ENCODE results near the gene LRPPRC. TPM values are rescaled to one million over a fixed set of nuclear protein-coding genes. Genes with fewer than 3 reads are reported as not detected.

The LRPPRC gene
- total and polyA plus RNA-seq, 9 of the 15 experiments (the other 6 are each of a cell fraction or from before 2014, with no cell fraction given) = 41.5 to 214 (median 138) TPM

DNA sequence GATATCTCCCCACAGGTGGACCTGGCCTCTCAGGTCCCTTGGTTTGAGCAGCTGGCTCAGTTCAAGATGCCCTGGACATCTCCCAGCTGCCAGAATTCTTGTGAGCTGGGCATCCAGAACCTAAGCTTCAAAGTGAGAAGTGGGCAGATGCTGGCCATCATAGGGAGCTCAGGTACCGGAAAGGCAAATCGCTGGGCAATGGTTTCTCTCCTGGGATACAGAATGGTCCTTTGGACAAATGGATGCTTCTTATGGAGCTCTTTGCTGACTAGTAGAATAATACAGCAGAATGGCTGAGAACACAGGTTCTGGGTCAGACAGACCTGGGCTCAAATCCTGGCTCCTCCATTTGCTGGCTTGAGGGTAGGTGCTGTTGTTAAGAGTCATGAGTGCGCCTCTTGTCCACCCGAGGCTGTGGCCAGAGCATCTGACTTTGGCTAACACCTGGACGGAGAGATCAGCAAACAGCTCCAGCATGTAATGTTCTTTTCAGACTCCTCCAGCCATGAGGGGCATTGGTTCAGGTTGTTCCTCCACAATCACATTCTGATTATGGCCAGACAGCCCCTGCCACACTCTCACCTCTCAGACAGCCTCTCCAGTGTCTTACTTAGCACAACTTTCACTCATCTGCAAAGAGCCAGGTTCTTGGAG is 149.5 kb downstream of the LRPPRC start:
- H3K36me3 ChIP-seq (ENCODE audit: control insufficient read depth, insufficient read depth, low read length) = no peaks in the 10 kb centered on the region
- no peak overlapping the region for H3K4me3 ChIP-seq
- H3K27me3 ChIP-seq (ENCODE audit: control insufficient read depth in 2 of 2, insufficient read depth in 2 of 2, low read length in 2 of 2) = peaks cover 17 to 49% of the 10 kb centered on the region in 2 experiments
- no peak overlapping the region for H3K4me2 ChIP-seq (ENCODE audit: insufficient read depth, low read length)
- in situ Hi-C loops (cut with MboI) = no loop called here
- H3K9me1 ChIP-seq (ENCODE audit: control insufficient read depth, insufficient read depth, low read length) = no peaks in the 10 kb centered on the region
- no peak overlapping the region for H3K27ac ChIP-seq (ENCODE audit: extremely low read depth, low read depth, low read length)
- H3K79me2 ChIP-seq (ENCODE audit: control insufficient read depth, insufficient read depth, low read length) = no peaks in the 10 kb centered on the region
- intact Hi-C loops (cut with micrococcal nuclease) = no loop called here
- no peaks in the 10 kb centered on the region for H3K4me1 ChIP-seq (replicated peaks in 1 of 2; ENCODE audit: control insufficient read depth in 2 of 2, insufficient read depth in 2 of 2, low read length in 2 of 2)
- H3K9ac ChIP-seq (ENCODE audit: insufficient read depth in 1 of 2, low read depth in 2 of 2, low read length in 2 of 2) = no peak overlapping the region
- CTCF ChIA-PET (ENCODE audit: low intra/inter-chr PET ratio) = no interaction called here
- ATAC-seq (no peak), FAIRE-seq (no peak), DNase-seq (ENCODE audit: extremely low read depth in 1 of 4, low spot score in 3 of 4) (peak in 2 of 4 experiments; percentile 1 to 4)
- H2AFZ ChIP-seq (ENCODE audit: low read depth, low read length) = no peak overlapping the region
- POLR2A ChIA-PET = interaction anchor here (0.6 to 1.3 kb wide), 6 partner anchors 9 to 963 kb away, joined by 3 to 5 read pairs (median 3); no protein-coding TSS in a partner anchor
- no peaks in the 10 kb centered on the region for H4K20me1 ChIP-seq (replicated peaks; ENCODE audit: control insufficient read depth, insufficient read depth, low read length)
- H3K9me3 ChIP-seq (replicated peaks; ENCODE audit: control insufficient read depth, insufficient read depth, low read depth, low read length) = no peaks in the 10 kb centered on the region
- BruUV-seq (replicated peaks) = no TSS peak
- 5% methylated on average over 5 of the region's 5 CpGs for WGBS (ENCODE audit: insufficient coverage, low coverage, missing lambda C conversion rate)
- TF ChIP-seq XRCC4 (IDR thresholded peaks at IDR 0.05; ENCODE audit: extremely low read depth, insufficient read depth, insufficient read length) = no peak
- TF ChIP-seq RNF2 (IDR thresholded peaks at IDR 0.05) = no peak
- TF ChIP-seq MEF2D (tag; conservative IDR thresholded peaks at IDR 0.05; ENCODE audit: low read depth) = no peak
- TF ChIP-seq ZKSCAN8 (CRISPR knock-in tag; IDR thresholded peaks at IDR 0.05) = no peak
- TF ChIP-seq TEAD1 (CRISPR knock-in tag; IDR thresholded peaks at IDR 0.05) = no peak
- no peak for TF ChIP-seq ATF4 (CRISPR knock-in tag; IDR thresholded peaks at IDR 0.05)
- no peak for TF ChIP-seq GTF2B (IDR thresholded peaks at IDR 0.05; ENCODE audit: extremely low read depth, insufficient read length)
- no peak for TF ChIP-seq MGA (IDR thresholded peaks at IDR 0.05)
- no peak for TF ChIP-seq NFATC3 (IDR thresholded peaks at IDR 0.05)

Measured in K562 (cell line).